ENCODE data around the gene CHRDL2. TPM values are rescaled to one million over a fixed set of nuclear protein-coding genes. Genes with fewer than 3 reads are reported as not detected.

CHRDL2 gene
- total RNA-seq: 10 to 100 TPM in 5 of 6 experiments, 1 to 10 TPM in 1; 2.9 to 41.4 (median 23.9) TPM
- long read RNA-seq, partial matches to known transcripts: 0 of 3 reads
- long read RNA-seq, other reads (novel, unspliced or antisense): 0 of 3 reads

- no peaks in the 10 kb centered on the region for H3K36me3 ChIP-seq
- ATAC-seq: peak; percentile 65 to 78 (median 74)
- intact Hi-C loops (cut with DNase I): no loop called here
- peaks cover 0 to 4% (median 0%) of the 10 kb centered on the region in 4 donors for H3K4me1 ChIP-seq
- H3K27me3 ChIP-seq: no peaks in the 10 kb centered on the region
- TF ChIP-seq POLR2A (IDR thresholded peaks at IDR 0.05): no peak
- peak in 1 of 4 donors; percentile 18 for TF ChIP-seq CTCF (IDR thresholded peaks at IDR 0.05)
- H3K4me3 ChIP-seq: peak within 1 kb of the TSS in 1 of 3 donors; percentile 31
- peak; percentile 60 to 69 (median 69) for DNase-seq
- peaks cover 0 to 6% (median 0%) of the 10 kb centered on the region in 4 donors for H3K9me3 ChIP-seq
- WGBS (ENCODE audit: insufficient coverage, low coverage, low lambda C conversion rate, missing lambda C conversion rate): 41% methylated on average over 16 of the region's 69 CpGs
- no peak within 1 kb of the TSS for H3K27ac ChIP-seq
Measured at GRCh38 chr11:74731301-74732094, at the start of gene CHRDL2. Gene CHRDL2 (minus strand): TSS chr11:74731426. CDS start chr11:74730888, 538 bp downstream.

DNA sequence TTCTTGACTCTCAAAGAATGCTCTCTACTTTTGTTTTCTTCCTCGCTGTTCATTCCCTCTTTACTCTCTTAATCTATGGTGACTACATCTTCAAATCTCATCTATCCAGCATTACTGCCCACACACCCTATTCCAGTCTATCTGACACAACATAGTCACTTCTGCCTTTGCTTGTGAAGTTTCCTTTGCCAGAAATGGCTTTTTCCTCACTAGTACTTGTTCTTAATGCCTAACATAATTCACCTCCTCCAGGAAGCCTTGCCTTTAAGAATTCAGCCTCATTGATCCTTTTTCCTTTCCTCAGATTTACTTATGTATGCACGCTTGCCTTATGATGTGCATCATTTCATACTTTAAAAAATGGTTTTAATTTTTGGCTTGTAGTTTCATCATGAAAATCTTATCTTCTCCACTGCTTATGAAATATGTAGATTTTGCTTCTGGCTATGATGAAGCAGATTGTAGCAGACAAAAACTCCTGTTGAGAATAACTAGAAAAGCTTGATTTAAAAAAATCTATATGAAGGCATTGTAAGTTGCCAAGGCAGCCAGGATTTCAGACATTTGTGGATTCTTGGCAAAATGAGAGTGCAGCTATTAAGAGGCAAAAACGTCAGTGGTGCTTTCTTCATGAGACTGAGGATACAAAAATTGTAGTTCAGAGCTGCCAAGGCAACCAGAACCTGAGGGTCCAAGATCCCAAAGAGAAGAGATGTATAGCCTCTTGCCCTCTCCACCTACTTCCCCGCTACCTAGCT, 49.2 kb upstream of the CHRDL2 start:
- Histone ChIP-seq H3K4me1 (no peaks in the 10 kb centered on the region), H3K27me3 (no peaks in the 10 kb centered on the region), H3K4me3 (no peak overlapping the region), H3K36me3 (no peaks in the 10 kb centered on the region), H3K27ac (no peak overlapping the region), H3K9me3 (no peaks in the 10 kb centered on the region)
- intact Hi-C loops (cut with DNase I): no loop called here
- TF ChIP-seq CTCF (IDR thresholded peaks at IDR 0.05): no peak
- TF ChIP-seq POLR2A (IDR thresholded peaks at IDR 0.05): no peak
- no peak for DNase-seq
- 78% methylated on average over 4 of the region's 4 CpGs for WGBS (ENCODE audit: insufficient coverage, low coverage, low lambda C conversion rate, missing lambda C conversion rate)
- no peak for ATAC-seq

DNA sequence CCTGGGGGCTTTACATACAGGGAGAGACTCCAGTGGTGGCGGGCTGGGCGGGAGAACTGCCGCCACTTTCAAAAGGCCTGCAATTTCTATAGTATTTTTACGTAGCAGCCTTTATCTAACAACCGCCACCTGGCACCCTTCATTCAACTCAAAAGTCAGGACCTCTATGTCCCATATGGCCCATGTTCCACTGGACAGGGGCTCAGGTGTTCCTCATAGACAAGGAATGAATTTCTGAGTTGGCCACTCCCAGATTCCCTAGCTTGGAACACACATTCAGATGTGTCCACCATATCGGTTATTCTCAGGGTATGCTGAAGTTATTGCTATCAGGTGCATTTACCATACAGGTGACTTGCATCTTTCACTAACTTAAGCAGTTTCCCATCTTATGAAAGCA, 47.4 kb upstream of the CHRDL2 start:
- Histone ChIP-seq H3K4me1 (no peaks in the 10 kb centered on the region), H3K9me3 (no peaks in the 10 kb centered on the region), H3K4me3 (no peak overlapping the region), H3K27ac (no peak overlapping the region), H3K36me3 (no peaks in the 10 kb centered on the region), H3K27me3 (no peaks in the 10 kb centered on the region)
- intact Hi-C loops (cut with DNase I): no loop called here
- DNase-seq (no peak), ATAC-seq (no peak)
- WGBS (ENCODE audit: insufficient coverage, low coverage, low lambda C conversion rate, missing lambda C conversion rate): 100% methylated on average over 3 of the region's 6 CpGs
- TF ChIP-seq CTCF (IDR thresholded peaks at IDR 0.05) (no peak), POLR2A (IDR thresholded peaks at IDR 0.05) (no peak)

DNA sequence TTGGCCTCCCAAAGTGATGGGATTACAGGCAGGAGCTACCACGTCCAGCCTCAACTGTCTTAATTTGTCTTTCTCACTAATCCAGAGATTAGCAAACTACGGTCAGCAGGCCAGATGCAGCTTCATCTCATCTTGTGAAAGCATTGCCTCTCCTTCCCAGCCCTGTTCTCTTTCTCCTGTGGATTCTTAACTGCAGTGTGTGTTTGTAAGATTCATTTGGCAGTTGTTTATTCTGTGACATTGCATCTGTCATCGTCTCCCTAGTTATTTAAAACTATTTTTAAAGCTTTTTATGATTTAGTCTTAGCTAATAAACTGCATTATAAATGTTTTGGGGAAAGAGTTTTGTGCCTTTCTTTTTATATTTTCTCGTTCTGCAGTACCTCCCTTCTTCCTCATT, 46.7 kb upstream of the CHRDL2 start:
- no peak for DNase-seq
- Histone ChIP-seq H3K27ac (no peak overlapping the region), H3K4me3 (no peak overlapping the region), H3K36me3 (no peaks in the 10 kb centered on the region), H3K9me3 (no peaks in the 10 kb centered on the region), H3K27me3 (no peaks in the 10 kb centered on the region), H3K4me1 (peaks cover 0 to 6% (median 1%) of the 10 kb centered on the region in 4 donors)
- ATAC-seq: no peak
- intact Hi-C loops (cut with DNase I): no loop called here
- no peak for TF ChIP-seq POLR2A (IDR thresholded peaks at IDR 0.05)
- no peak for TF ChIP-seq CTCF (IDR thresholded peaks at IDR 0.05)
- WGBS (ENCODE audit: insufficient coverage, low coverage, low lambda C conversion rate, missing lambda C conversion rate): 76% methylated on average over 4 of the region's 4 CpGs
